ENCODE data around the gene CLASP1. TPM values are rescaled to one million over a fixed set of nuclear protein-coding genes. Genes with fewer than 3 reads are reported as not detected.
"Not testable (repeated sequence)": the region's sequence is repeated elsewhere in the genome, so short reads cannot be mapped to it uniquely, and the experiment has no call there.

The CLASP1 gene
- total RNA-seq, 4 donors from 2014 or later: 43.0 to 53.9 (median 51.3) TPM

GRCh38 chr2:121617042-121617599 is 32.1 kb downstream of the CLASP1 start:
- no peak for DNase-seq
- no peaks in the 10 kb centered on the region for H3K9me3 ChIP-seq
- intact Hi-C loops (cut with DNase I; ENCODE audit: low total_unique reads) (no loop called here), in situ Hi-C loops (cut with MboI; ENCODE audit: low pct_ligation_motif_present in 1 of 4, low pct_unique_long_range_greater_than_20kb in 1 of 4, low sequenced_read_pairs in 3 of 4) (no loop called here)
- no peaks in the 10 kb centered on the region for H3K27me3 ChIP-seq
- H3K27ac ChIP-seq: no peak overlapping the region
- 70 to 80% methylated on average over 3 to 4 of the region's 4 CpGs for WGBS, 2 donors (ENCODE audit: low coverage in 1 of 2)
- TF ChIP-seq POLR2A (IDR thresholded peaks at IDR 0.05) (no peak), CTCF (IDR thresholded peaks at IDR 0.05) (no peak), EP300 (IDR thresholded peaks at IDR 0.05; ENCODE audit: low read depth) (no peak), POLR2AphosphoS5 (IDR thresholded peaks at IDR 0.05) (no peak)
- no peak overlapping the region for H3K4me3 ChIP-seq
- no peaks in the 10 kb centered on the region for H3K36me3 ChIP-seq
- H3K4me1 ChIP-seq: peaks cover 0 to 11% (median 3%) of the 10 kb centered on the region in 4 donors

DNA sequence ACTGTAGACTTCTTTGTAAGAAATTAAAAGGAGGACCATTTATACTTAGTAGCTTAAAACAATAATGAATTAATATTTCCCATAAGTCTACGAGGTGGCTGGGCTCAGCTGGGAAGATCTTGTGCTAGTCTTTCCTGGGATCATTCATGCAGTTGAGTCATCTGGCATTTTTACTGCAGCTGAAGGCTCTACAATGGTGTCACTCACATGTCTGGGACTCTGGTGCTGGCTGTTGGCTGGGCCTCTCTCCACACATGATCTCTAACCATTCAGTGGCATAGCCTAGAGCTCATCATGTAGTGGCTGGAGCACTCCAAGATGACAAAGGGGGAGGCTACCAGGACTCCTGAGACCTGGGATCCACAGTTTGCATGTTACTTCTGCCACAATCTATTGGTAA is 35.5 kb downstream of the CLASP1 start:
- Histone ChIP-seq H3K9me3 (no peaks in the 10 kb centered on the region), H3K36me3 (no peaks in the 10 kb centered on the region), H3K4me3 (no peak overlapping the region), H3K27ac (no peak overlapping the region), H3K4me1 (peaks cover 0 to 11% (median 2%) of the 10 kb centered on the region in 4 donors), H3K27me3 (no peaks in the 10 kb centered on the region)
- WGBS, 2 donors (ENCODE audit: low coverage in 1 of 2): 50 to 92% methylated on average over 1 of the region's 1 CpG
- TF ChIP-seq CTCF (IDR thresholded peaks at IDR 0.05): no peak
- TF ChIP-seq POLR2A (IDR thresholded peaks at IDR 0.05): no peak
- TF ChIP-seq POLR2AphosphoS5 (IDR thresholded peaks at IDR 0.05): no peak
- no peak for TF ChIP-seq EP300 (IDR thresholded peaks at IDR 0.05; ENCODE audit: low read depth)
- in situ Hi-C loops (cut with MboI; ENCODE audit: low pct_ligation_motif_present in 1 of 4, low pct_unique_long_range_greater_than_20kb in 1 of 4, low sequenced_read_pairs in 3 of 4): no loop called here
- no peak for DNase-seq
- intact Hi-C loops (cut with DNase I; ENCODE audit: low total_unique reads): no loop called here

GRCh38 chr2:121613152-121613551 is 36.1 kb downstream of the CLASP1 start:
- Histone ChIP-seq H3K9me3 (no peaks in the 10 kb centered on the region), H3K27ac (no peak overlapping the region), H3K4me1 (peaks cover 0 to 11% (median 2%) of the 10 kb centered on the region in 4 donors), H3K27me3 (no peaks in the 10 kb centered on the region), H3K4me3 (no peak overlapping the region), H3K36me3 (no peaks in the 10 kb centered on the region)
- in situ Hi-C loops (cut with MboI; ENCODE audit: low pct_ligation_motif_present in 1 of 4, low pct_unique_long_range_greater_than_20kb in 1 of 4, low sequenced_read_pairs in 3 of 4): no loop called here
- no peak for TF ChIP-seq EP300 (IDR thresholded peaks at IDR 0.05; ENCODE audit: low read depth)
- no peak for TF ChIP-seq CTCF (IDR thresholded peaks at IDR 0.05)
- TF ChIP-seq POLR2AphosphoS5 (IDR thresholded peaks at IDR 0.05): no peak
- TF ChIP-seq POLR2A (IDR thresholded peaks at IDR 0.05): no peak
- intact Hi-C loops (cut with DNase I; ENCODE audit: low total_unique reads): no loop called here
- no peak for DNase-seq

- intact Hi-C loops (cut with DNase I; ENCODE audit: low total_unique reads) (no loop called here), in situ Hi-C loops (cut with MboI; ENCODE audit: low pct_ligation_motif_present in 1 of 4, low pct_unique_long_range_greater_than_20kb in 1 of 4, low sequenced_read_pairs in 3 of 4) (no loop called here)
- Histone ChIP-seq H3K4me3 (no peak overlapping the region), H3K4me1 (peaks cover 0 to 11% (median 2%) of the 10 kb centered on the region in 4 donors), H3K36me3 (no peaks in the 10 kb centered on the region), H3K27ac (no peak overlapping the region), H3K27me3 (no peaks in the 10 kb centered on the region), H3K9me3 (no peaks in the 10 kb centered on the region)
- TF ChIP-seq EP300 (IDR thresholded peaks at IDR 0.05; ENCODE audit: low read depth): no peak
- no peak for TF ChIP-seq POLR2A (IDR thresholded peaks at IDR 0.05)
- TF ChIP-seq CTCF (IDR thresholded peaks at IDR 0.05): no peak
- TF ChIP-seq POLR2AphosphoS5 (IDR thresholded peaks at IDR 0.05): no peak
- WGBS, 2 donors (ENCODE audit: low coverage in 1 of 2): 65 to 83% methylated on average over 1 of the region's 1 CpG
- DNase-seq: no peak
Observed at GRCh38 chr2:121611730-121612705, 37.2 kb downstream of the CLASP1 start.

DNA sequence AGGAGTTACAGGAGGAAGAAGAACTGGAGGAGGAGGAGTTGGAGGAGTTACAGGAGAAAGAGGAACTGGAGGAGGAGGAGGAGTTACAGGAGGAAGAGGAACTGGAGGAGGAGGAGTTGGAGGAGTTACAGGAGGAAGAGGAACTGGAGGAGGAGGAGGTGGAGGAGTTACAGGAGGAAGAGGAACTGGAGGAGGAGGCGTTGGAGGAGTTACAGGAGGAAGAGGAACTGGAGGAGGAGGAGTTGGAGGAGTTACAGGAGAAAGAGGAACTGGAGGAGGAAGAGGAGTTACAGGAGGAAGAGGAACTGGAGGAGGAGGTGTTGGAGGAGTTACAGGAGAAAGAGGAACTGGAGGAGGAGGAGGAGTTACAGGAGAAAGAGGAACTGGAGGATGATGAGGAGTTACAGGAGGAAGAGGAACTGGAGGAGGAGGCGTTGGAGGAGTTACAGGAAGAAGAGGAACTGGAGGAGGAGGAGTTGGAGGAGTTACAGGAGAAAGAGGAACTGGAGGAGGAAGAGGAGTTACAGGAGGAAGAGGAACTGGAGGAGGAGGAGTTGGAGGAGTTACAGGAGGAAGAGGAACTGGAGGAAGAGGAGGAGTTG is 38.1 kb downstream of the CLASP1 start:
- DNase-seq; in situ Hi-C loops (cut with MboI; ENCODE audit: low pct_ligation_motif_present in 1 of 4, low pct_unique_long_range_greater_than_20kb in 1 of 4, low sequenced_read_pairs in 3 of 4); H3K27me3 ChIP-seq; H3K27ac ChIP-seq; intact Hi-C loops (cut with DNase I; ENCODE audit: low total_unique reads); H3K9me3 ChIP-seq; H3K36me3 ChIP-seq; H3K4me3 ChIP-seq: not testable (repeated sequence)
- peaks cover 0 to 13% (median 2%) of the 10 kb centered on the region in 4 donors for H3K4me1 ChIP-seq
- 59 to 73% methylated on average over 2 of the region's 2 CpGs for WGBS, 2 donors (ENCODE audit: low coverage in 1 of 2)

GRCh38 chr2:121610487-121610874 is 38.8 kb downstream of the CLASP1 start:
- DNase-seq; H3K27me3 ChIP-seq; H3K4me3 ChIP-seq; H3K27ac ChIP-seq; H3K36me3 ChIP-seq; H3K4me1 ChIP-seq; intact Hi-C loops (cut with DNase I; ENCODE audit: low total_unique reads); in situ Hi-C loops (cut with MboI; ENCODE audit: low pct_ligation_motif_present in 1 of 4, low pct_unique_long_range_greater_than_20kb in 1 of 4, low sequenced_read_pairs in 3 of 4); H3K9me3 ChIP-seq: not testable (repeated sequence)
